GM21528 (cell line): Measurements from ENCODE around the gene CYP2A6.
"Not testable (repeated sequence)": the region's sequence is repeated elsewhere in the genome, so short reads cannot be mapped to it uniquely, and the experiment has no call there.

Experiments
- ATAC-seq: cut with Tn5 transposase; IDR thresholded peaks from one replicate; pipeline ENCODE4 v1.9.1; 2021; ENCODE audit warnings: mild to moderate bottlenecking, moderate library complexity; ENCODE audit not compliant: unreplicated experiment, low FRiP score

The CYP2A6 gene

GRCh38 chr19:40852467-40853152, 2.4 kb upstream of the CYP2A6 start:
- ATAC-seq = not testable (repeated sequence)

DNA sequence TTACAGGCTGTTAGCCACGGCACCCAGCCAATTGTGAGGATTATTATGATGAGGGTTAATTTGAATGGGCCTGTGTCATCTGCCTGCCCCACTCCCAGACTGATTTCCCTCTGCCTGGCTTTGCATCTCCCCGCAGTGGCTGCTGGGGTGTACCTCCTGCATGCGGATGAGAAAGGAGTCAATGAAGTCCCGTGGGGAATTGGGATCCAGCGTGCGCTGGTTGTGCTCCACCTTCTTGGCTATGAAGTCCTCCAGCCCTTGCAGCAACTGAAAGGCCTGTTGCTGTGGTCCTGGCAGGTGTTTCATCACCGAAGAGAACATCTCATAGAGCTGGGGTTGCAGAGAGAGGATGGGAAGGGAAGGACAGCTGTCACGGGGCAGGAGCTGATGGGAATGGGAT, 3.5 kb downstream of the CYP2A6 start:
- not testable (repeated sequence) for ATAC-seq

DNA sequence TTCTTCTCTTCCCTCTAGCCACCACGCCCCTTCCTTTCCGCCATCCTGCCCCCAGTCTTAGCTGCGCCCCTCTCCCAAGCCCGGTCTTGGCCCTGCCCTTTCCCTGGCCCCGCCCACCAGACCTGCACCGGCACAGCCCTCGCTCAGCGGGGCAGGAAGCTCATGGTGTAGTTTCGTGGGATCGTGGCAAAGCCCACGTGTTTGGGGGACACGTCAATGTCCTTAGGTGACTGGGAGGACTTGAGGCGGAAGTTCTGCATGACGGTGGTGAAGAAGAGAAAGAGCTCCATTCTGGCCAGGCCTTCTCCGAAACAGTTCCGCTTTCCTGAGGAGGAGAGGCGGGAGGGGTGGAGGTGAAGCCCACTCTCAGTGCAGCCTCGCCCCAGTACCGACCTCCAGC, 6.6 kb downstream of the CYP2A6 start:
- ATAC-seq = not testable (repeated sequence)

- not testable (repeated sequence) for ATAC-seq
Observed at GRCh38 chr19:40842997-40843652, 7.1 kb downstream of the CYP2A6 start.

DNA sequence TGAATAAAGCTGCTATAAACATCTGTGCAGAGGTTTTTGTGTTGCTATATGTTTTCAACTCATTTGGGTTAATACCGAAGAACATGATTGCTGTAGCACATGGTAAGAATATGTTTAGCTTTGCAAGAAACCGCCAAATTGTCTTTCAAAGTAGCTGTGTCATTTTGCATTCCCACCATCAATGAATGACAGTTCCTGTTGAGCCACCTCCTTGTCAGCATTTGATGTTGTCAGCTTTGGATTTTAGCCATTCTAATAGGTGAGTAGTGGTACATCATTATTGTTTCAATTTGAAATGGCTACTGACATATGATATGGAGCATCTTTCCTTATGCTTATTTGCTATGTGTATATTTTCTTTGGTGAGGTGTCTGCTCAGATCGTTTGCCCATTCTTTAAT, 8.2 kb downstream of the CYP2A6 start:
- ATAC-seq = not testable (repeated sequence)

- ATAC-seq = not testable (repeated sequence)
Observed at GRCh38 chr19:40838477-40838876, 11.8 kb downstream of the CYP2A6 start.

DNA sequence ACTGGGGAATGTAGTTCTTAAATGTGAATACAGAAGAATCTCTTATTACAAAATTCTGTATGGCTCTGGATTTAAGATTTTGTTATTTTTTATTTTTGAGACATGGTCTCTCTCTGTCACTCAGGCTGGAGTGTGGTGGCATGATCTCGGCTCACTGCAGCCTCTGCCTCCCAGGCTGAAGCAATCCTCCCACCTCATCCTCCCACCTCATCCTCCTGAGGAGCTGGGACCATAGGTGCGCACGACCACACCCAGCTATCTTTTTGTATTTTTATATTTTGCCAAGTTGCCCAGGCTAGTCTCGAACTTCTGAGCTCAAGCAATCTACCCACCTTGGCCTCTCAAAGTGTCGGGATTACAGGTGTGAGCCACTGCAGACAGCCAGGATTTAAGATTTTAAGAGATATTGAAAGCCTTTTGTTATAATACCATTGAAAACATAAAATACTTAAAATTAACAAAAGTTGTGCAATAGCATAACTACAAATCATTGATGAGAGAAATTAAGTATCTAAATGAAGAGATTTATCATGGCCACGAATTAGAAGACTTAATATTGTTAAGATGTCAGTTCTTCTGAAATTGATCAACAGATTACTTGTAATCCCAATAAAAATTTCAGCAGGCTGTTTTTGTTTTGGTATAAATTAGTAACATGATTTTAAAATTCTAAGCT, 13.4 kb downstream of the CYP2A6 start:
- no peak for ATAC-seq

DNA sequence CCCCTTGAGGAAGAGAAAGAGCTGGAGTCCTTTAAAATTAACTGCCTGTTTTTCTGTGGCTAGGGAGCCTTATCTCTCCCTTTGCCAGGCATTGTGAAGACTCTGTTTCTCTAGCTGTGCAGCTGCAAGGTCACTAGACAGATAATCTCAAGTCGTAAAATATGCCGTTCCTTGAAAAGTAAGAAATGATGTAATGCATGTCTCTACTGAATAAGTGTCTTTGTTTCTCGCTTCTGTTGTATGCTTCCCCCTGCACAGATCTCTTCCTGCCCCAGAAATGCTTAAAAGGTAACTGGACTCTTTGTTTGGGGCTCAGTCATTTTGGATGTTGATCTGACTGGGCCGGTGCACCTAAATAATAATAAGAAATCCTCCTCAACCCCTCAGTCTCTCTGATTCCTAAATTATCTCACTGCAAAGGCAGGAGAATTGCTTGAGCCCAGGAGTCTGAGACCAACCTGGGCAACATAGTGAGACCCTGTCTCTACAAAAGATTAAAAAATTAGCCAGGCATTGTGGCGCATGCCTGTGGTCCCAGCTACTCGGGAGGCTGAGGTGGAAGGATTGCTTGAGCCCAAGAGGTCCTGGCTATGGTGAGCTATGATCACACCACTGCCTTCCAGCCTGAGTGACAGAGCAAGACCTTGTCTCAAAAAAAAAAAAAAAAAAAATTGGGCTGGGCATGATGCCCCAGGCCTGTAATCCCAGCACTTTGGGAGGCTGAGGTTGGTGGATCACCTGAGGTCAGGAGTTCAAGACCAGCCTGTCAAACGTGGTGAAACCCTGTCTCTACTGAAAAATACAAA, 16.3 kb downstream of the CYP2A6 start:
- not testable (repeated sequence) for ATAC-seq

DNA sequence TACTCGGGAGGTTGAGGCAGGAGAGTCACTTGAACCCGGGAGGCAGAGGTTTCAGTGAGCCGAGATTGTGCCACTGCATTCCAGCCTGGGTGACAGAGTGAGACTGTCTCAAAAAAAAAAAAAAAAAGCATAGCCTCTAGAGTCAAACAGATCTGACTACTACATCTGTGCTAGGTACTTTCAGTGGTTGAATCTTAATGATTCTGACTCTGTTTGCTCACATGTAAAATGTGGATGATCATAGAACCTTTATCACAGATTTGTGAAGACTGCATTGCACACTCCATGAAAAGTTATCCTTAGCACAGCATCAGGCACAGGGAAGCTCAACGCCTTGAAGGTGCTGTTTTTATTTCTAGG, 17.8 kb downstream of the CYP2A6 start:
- not testable (repeated sequence) for ATAC-seq

DNA sequence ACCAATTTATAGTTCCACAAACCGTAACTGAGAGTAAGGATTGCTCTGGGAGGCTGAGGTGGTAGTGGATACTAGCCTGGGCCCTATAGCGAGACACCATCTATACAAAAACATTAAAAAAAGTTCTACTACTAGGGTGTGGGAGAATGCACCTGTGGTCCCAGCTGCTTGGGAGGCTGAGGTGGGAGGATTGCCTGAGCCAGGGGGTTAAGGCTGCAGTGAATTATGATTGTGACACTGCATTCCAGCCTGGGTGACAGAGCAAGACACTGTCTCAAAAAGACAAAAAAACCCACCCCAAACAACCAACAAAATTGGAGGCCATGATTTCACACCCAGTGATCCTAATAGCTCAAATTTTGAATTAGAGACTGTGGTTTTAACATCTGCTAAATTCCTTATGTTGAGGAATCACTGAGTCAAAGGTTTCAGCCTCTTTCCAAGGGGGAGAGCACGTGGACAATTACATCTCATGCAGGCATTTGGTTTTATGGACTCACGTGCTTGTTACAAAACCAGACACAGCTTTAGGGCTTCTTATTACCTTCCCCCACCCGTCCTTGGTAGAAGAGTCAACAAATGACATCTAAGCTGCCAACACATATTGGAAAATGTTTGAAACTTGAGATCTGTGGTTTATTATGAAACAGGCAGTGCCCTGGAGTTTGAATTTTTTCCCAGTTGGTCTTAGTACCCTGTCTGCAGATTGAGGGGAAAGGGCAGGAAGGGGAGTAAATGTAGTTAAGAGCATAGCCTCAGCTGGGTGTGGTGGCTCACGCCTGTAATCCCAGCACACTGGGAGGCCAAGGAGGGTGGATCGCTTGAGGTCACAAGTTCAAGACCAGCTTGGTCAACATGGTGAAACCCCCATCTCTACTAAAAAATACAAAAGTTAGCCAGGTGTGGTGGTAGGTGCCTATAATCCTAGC, 18.5 kb downstream of the CYP2A6 start:
- no peak for ATAC-seq

GRCh38 chr19:40830741-40831140, 19.5 kb downstream of the CYP2A6 start:
- not testable (repeated sequence) for ATAC-seq

- no peak for ATAC-seq
Observed at GRCh38 chr19:40829205-40829604, 21.0 kb downstream of the CYP2A6 start.

GRCh38 chr19:40827386-40828247, 22.6 kb downstream of the CYP2A6 start:
- ATAC-seq = no peak

DNA sequence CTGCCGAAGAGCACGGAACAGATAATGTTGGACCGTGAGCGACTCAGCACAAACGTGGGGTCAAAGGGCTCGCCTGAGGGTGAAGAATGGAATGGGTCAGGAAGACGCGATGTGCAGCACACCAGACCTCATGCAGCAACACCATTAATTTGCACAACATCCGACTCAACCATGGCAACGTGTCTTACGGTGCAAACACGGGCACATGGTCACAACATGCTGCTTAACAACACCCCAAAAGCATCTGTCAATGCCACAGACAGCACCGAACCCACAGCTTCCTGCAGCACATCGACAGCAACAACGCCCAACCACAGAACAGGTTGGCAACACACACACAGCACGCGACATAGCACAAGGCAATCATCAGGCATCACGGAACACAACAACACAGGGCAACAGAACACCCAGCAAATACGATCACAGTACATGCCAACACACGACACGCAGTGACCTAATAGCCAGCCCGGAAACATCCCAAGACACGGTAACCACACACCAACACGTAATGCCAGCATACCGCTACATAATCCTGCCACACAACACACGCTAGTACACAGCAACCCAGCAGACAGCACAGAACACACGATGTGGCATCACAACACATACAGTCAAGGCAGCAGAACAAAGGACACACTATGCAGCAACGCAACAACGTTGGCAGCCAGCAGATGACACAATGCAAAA, 23.4 kb downstream of the CYP2A6 start:
- not testable (repeated sequence) for ATAC-seq

DNA sequence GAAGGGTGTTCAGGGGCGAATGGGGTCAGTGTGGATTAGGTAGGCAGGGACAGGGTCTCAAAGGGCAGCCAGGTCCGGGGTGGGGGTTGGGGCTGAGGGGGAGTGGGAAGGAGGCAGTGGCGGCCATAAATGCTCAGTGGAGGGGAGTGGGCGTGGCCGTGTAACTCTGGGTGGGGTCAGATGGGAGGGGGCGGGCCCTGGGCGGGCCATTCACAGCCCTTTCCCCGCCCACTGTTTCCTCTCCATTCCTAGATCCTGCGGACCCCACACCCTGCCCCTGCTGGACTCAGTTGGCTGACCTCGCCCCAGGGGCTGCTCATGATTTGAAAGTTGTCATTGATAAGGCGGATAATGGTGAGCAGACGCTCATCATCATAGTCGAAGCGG, 23.9 kb downstream of the CYP2A6 start:
- not testable (repeated sequence) for ATAC-seq

DNA sequence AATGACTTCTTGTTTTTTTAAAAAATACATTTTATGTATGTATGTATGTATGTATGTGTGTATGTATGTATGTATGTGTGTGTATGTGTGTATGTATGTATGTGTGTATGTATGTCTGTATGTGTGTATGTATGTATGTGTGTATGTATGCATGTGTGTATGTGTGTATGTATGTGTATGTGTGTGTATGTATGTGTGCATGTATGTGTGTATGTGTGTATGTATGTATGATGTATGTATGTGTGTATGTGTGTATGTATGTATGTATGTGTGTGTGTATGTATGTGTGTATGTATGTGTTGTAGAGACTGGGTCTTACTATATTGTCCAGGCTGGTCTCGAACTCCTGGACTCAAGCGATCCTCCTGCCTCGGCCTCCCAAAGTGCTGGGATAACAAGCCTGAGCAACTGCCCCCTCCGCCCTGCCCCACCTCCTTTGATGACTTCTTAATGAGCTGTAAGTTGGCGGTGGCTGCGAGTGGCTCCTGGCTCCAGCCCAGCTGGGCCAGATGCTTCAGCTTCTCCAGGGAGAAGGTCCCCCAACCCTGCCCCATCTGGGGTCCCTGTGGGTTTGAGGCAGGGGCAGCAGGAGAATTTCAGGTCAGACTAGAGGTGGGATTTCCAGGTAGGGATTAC, 24.7 kb downstream of the CYP2A6 start:
- not testable (repeated sequence) for ATAC-seq

- not testable (repeated sequence) for ATAC-seq
Observed at GRCh38 chr19:40824916-40825315, 25.3 kb downstream of the CYP2A6 start.
